GM21526 (cell line): ENCODE results near the gene KRT34.
"Not testable (repeated sequence)": the region's sequence is repeated elsewhere in the genome, so short reads cannot be mapped to it uniquely, and the experiment has no call there.

Experiments used
- ATAC-seq: cut with Tn5 transposase; IDR thresholded peaks from one replicate; pipeline ENCODE4 v1.9.1; 2021; ENCODE audit warnings: moderate library complexity; ENCODE audit not compliant: unreplicated experiment, low FRiP score

KRT34 gene

GRCh38 chr17:41369023-41369422 is 13.1 kb downstream of the KRT34 start:
- ATAC-seq = no peak

- ATAC-seq = no peak
Observed at GRCh38 chr17:41367426-41368075, 14.6 kb downstream of the KRT34 start.

- ATAC-seq = no peak
Observed at GRCh38 chr17:41366070-41366469, 16.0 kb downstream of the KRT34 start.

GRCh38 chr17:41363881-41364280 is 18.2 kb downstream of the KRT34 start:
- no peak for ATAC-seq

GRCh38 chr17:41360296-41360995 is 21.7 kb downstream of the KRT34 start:
- no peak for ATAC-seq

- no peak for ATAC-seq
Observed at GRCh38 chr17:41354536-41354935, 27.6 kb downstream of the KRT34 start.

GRCh38 chr17:41352597-41353366 is 29.3 kb downstream of the KRT34 start:
- ATAC-seq = no peak

- no peak for ATAC-seq
Observed at GRCh38 chr17:41351177-41351576, 30.9 kb downstream of the KRT34 start.

GRCh38 chr17:41350381-41350878 is 31.7 kb downstream of the KRT34 start, which contains the start of gene KRT33A:
KRT33A (minus strand) TSS chr17:41350828; CDS start chr17:41350767, 61 bp downstream.
- ATAC-seq = not testable (repeated sequence)

GRCh38 chr17:41347869-41348760 is 34.0 kb downstream of the KRT34 start:
- ATAC-seq = no peak

GRCh38 chr17:41346421-41346820 is 35.7 kb downstream of the KRT34 start:
- not testable (repeated sequence) for ATAC-seq

GRCh38 chr17:41345992-41346391 is 36.1 kb downstream of the KRT34 start:
- no peak for ATAC-seq

GRCh38 chr17:41343029-41343428 is 39.1 kb downstream of the KRT34 start:
- ATAC-seq = no peak

- no peak for ATAC-seq
Observed at GRCh38 chr17:41340934-41341861, 40.9 kb downstream of the KRT34 start.

- no peak for ATAC-seq
Observed at GRCh38 chr17:41340494-41340893, 41.6 kb downstream of the KRT34 start.

GRCh38 chr17:41339571-41340172 is 42.4 kb downstream of the KRT34 start:
- ATAC-seq = no peak

GRCh38 chr17:41338961-41339485 is 43.1 kb downstream of the KRT34 start:
- ATAC-seq = no peak

GRCh38 chr17:41335747-41336146 is 46.4 kb downstream of the KRT34 start:
- no peak for ATAC-seq
